HL-60 (cell line): ENCODE data around the gene SLC27A1.

Source experiments
- CTCF ChIP-seq: IDR thresholded peaks from one replicate; pipeline ENCODE4 v1.5.1; 2011; ENCODE audit warnings: low read length, control low read depth, inconsistent platforms; ENCODE audit not compliant: insufficient read depth
- POLR2AphosphoS5 ChIP-seq: IDR thresholded peaks from 2 replicates; pipeline ENCODE4 v1.6.1; 2012; ENCODE audit warnings: low read depth

- no peak for TF ChIP-seq CTCF
- TF ChIP-seq POLR2AphosphoS5: no peak
Observed at GRCh38 chr19:17475541-17476115, 5.3 kb downstream of the SLC27A1 start.
